Measurements from ENCODE around the gene SCGB1D1.

Gene SCGB1D1

DNA sequence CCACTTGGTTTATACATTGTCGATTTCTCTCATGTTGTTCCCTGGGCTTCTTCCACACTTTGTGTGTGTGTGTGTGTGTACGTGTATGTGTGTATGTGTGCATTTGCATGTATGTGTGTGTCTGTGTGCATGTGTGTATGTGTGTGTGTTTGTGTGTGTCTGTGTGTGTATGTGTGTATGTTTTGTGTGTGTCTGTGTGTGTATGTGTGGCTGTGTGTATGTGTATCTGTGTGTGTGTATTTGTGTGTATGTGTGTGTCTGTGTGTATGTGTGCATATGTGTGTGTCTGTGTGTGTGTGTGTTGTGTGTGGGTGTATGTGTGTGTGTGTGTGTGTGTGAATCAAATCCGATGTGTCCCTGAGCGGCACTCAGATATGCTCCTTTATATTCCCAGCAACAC, 47.5 kb downstream of the SCGB1D1 start:
- no peak for DNase-seq

DNA sequence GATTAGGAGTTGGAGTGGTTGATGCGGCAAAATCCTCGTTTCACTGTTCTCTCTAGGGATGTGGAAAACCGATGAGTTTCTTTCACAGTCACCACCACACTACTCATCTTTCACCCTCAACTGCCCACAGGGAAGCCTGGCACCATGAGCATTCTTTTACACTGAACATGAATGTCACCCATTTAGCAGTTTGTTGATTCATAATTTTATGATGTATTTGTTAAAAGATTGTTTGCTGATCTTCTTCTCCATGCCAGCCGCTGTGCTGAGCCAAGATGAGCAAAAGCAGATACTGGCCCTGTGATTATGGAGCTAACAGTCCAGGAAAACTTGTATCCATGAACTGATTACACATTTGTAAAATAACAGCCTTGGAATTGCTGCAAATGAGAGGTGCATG, 48.1 kb downstream of the SCGB1D1 start:
- DNase-seq: no peak

DNA sequence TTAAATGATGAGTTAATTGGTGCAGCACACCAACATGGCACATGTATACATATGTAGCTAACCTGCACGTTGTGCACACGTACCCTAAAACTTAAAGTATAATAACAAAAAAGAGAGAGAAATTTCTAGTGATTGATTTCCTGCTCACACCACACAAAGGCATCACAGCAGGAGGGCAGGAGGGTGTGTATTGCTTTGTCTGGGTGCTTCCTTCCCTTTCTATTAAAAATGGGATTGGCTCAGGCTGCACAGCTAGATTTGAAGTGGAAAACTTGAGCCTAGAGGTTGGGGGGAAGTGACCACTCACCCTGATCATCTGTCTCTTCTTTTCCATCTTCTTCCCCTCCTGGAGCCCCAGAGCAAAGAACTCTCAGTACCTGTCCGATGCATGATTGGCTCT, 51.1 kb downstream of the SCGB1D1 start:
- no peak for DNase-seq

DNA sequence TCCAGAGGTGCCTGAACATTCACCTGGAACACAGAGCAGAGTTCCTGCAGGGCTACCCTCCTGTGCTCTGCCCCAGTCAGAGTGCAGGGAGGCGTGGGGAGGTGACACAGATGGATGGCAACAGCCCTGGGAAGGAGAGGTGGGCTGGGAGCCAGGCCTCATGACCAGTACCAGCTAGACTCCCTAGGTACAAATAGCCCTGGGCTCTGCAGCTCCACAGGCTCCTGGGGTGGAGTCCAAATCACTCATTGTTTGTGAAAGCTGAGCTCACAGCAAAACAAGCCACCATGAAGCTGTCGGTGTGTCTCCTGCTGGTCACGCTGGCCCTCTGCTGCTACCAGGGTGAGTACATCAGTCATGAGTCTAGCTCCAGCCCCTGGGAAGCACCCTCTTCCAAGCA, 52.0 kb downstream of the SCGB1D1 start, which contains the start of gene SCGB1D2:
SCGB1D2 (plus strand) TSS at position 219 of the 400 bp plus-strand sequence; CDS start at position 288, 69 bp downstream.
- no peak for DNase-seq

Data from CD4-positive, alpha-beta T cell treated with Interferon gamma for 1 hour (primary cell).